ENCODE data around the gene RBPMS2.

The RBPMS2 gene

GRCh38 chr15:64754663-64755426 lies 20.5 kb downstream of the RBPMS2 start:
- in situ Hi-C loops (cut with MboI; ENCODE audit: low sequenced_read_pairs) = no loop called here

- in situ Hi-C loops (cut with MboI; ENCODE audit: low sequenced_read_pairs) = no loop called here
Measured at GRCh38 chr15:64753480-64754185, 21.8 kb downstream of the RBPMS2 start.

- in situ Hi-C loops (cut with MboI; ENCODE audit: low sequenced_read_pairs) = no loop called here
Measured at GRCh38 chr15:64751464-64751863, 23.9 kb downstream of the RBPMS2 start.

- in situ Hi-C loops (cut with MboI; ENCODE audit: low sequenced_read_pairs) = loop anchor here (25.0 kb wide), 1 partner anchor 637 kb away; the partner anchor contains the start of gene IGDCC3
Measured at GRCh38 chr15:64749999-64750657, 25.3 kb downstream of the RBPMS2 start.

- in situ Hi-C loops (cut with MboI; ENCODE audit: low sequenced_read_pairs) = loop anchor here (25.0 kb wide), 1 partner anchor 638 kb away; the partner anchor contains the start of gene IGDCC3
Measured at GRCh38 chr15:64749167-64749566, 26.2 kb downstream of the RBPMS2 start.

- in situ Hi-C loops (cut with MboI; ENCODE audit: low sequenced_read_pairs) = loop anchor here (25.0 kb wide), 1 partner anchor 639 kb away; the partner anchor contains the start of gene IGDCC3
Measured at GRCh38 chr15:64748251-64748650, 27.1 kb downstream of the RBPMS2 start.

GRCh38 chr15:64747578-64747977 lies 27.8 kb downstream of the RBPMS2 start:
- in situ Hi-C loops (cut with MboI; ENCODE audit: low sequenced_read_pairs) = loop anchor here (25.0 kb wide), 1 partner anchor 640 kb away; the partner anchor contains the start of gene IGDCC3

- in situ Hi-C loops (cut with MboI; ENCODE audit: low sequenced_read_pairs) = loop anchor here (25.0 kb wide), 1 partner anchor 640 kb away; the partner anchor contains the start of gene IGDCC3
Measured at GRCh38 chr15:64746921-64747320, 28.5 kb downstream of the RBPMS2 start.

- in situ Hi-C loops (cut with MboI; ENCODE audit: low sequenced_read_pairs) = loop anchor here (25.0 kb wide), 1 partner anchor 641 kb away; the partner anchor contains the start of gene IGDCC3
Measured at GRCh38 chr15:64746356-64746755, 29.0 kb downstream of the RBPMS2 start.

- in situ Hi-C loops (cut with MboI; ENCODE audit: low sequenced_read_pairs) = loop anchor here (25.0 kb wide), 1 partner anchor 644 kb away; the partner anchor contains the start of gene IGDCC3
Measured at GRCh38 chr15:64743691-64744090, 31.7 kb downstream of the RBPMS2 start.

GRCh38 chr15:64742921-64743320 lies 32.5 kb downstream of the RBPMS2 start:
- in situ Hi-C loops (cut with MboI; ENCODE audit: low sequenced_read_pairs) = loop anchor here (25.0 kb wide), 1 partner anchor 644 kb away; the partner anchor contains the start of gene IGDCC3

- in situ Hi-C loops (cut with MboI; ENCODE audit: low sequenced_read_pairs) = loop anchor here (25.0 kb wide), 1 partner anchor 645 kb away; the partner anchor contains the start of gene IGDCC3
Measured at GRCh38 chr15:64742385-64742784, 33.0 kb downstream of the RBPMS2 start.

- in situ Hi-C loops (cut with MboI; ENCODE audit: low sequenced_read_pairs) = loop anchor here (25.0 kb wide), 1 partner anchor 646 kb away; the partner anchor contains the start of gene IGDCC3
Measured at GRCh38 chr15:64741708-64742107, 33.7 kb downstream of the RBPMS2 start.

- in situ Hi-C loops (cut with MboI; ENCODE audit: low sequenced_read_pairs) = loop anchor here (25.0 kb wide), 1 partner anchor 647 kb away; the partner anchor contains the start of gene IGDCC3
Measured at GRCh38 chr15:64740311-64741170, 34.8 kb downstream of the RBPMS2 start.

- in situ Hi-C loops (cut with MboI; ENCODE audit: low sequenced_read_pairs) = loop anchor here (10.0 to 25.0 kb wide), 2 partner anchors 165 to 648 kb away; partner anchors contain the start of gene IGDCC3
Measured at GRCh38 chr15:64739577-64740143, 35.7 kb downstream of the RBPMS2 start.

GRCh38 chr15:64739156-64739555 lies 36.2 kb downstream of the RBPMS2 start:
- in situ Hi-C loops (cut with MboI; ENCODE audit: low sequenced_read_pairs) = loop anchor here (10.0 to 25.0 kb wide), 2 partner anchors 166 to 648 kb away; partner anchors contain the start of gene IGDCC3

- in situ Hi-C loops (cut with MboI; ENCODE audit: low sequenced_read_pairs) = loop anchor here (10.0 to 25.0 kb wide), 2 partner anchors 166 to 649 kb away; partner anchors contain the start of gene IGDCC3
Measured at GRCh38 chr15:64738226-64739095, 36.9 kb downstream of the RBPMS2 start.
